NCI-H2171 treated with DMSO at 0.1 percent for 48 hours (cell line): ENCODE results near the gene FARS2.
A peak's percentile ranks its signal among the peaks of the same experiment; 100 is the strongest.

Experiments
- DNase-seq: peaks from one replicate; lab custom pipeline; 2025; lab: John Stamatoyannopoulos, UW

The FARS2 gene

DNA sequence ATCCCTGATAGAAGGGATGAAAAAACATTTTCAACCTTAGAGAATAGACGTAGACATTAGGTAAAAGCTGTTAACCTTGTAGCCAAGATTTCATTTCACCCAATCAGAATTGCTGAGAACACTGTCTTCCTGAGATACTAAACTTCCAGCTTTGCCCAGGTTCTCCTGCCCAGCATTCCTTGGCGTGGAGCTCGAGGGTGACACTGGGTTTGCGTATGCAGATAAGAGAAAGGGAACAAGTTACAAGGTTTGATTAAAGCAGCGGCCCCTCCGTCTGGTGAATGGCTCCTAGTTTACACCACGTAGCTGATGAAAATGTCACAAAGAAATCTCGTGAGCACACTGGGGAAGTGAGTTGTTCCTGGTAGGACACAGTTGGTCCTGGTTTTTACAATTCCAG is 247.8 kb downstream of the FARS2 start:
- no peak for DNase-seq

DNA sequence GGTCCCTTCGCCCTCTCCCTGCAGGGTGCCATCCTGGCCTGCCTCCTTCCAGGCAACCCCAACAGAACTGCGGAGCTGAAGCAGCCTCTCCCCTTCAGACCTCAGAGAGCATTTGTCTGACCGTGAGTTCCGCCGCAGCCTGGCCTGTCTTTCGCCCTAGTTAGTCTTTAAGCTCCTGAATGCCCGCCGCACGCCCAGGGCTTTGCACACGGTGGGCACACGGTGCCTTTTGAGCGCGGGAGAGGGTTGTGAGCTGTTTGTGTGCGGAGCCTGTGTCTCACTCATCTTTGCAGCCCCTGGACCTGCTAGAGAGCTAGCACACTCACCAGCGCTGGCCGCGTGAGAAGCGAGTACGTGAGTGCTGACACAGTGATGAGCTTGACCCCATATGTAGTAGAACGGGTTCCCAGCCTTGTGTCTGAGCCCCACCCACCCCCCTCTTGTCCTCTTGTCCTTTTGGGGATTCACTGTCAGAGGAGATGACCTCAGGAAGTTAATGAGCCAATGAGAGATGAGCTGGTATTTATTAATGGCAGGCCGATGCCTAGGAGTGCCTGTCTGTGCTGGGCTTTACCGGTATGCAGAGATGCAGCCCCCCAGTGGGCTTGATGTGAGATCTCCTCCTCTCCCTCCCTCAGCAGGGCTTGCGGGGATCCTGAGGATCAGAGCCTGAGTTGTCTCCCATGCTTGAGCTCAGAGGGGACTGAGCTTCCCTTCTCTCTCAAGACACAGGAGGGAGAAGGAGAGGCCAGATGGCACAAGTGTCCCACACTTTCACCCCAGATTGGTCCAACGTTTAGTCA is 249.2 kb downstream of the FARS2 start:
- DNase-seq: no peak

DNA sequence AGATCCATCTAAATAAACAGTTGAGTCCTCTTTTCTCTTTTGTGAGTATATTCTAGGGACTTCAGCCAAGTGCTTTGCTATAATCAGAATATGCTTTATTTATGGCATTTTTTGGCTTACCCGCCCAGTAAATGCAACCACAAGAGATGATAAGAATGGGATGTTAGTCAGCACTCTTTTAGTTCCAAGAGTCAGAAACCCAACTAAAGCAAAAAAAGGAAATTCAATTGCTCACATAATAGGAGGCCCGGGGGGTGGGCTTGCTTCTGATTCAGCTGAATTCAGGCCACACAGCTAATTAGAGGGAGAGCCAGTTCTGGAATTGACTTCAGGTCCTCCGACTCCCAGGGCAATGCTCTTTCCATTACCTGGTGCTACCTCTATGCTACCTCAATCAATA is 250.6 kb downstream of the FARS2 start:
- no peak for DNase-seq

DNA sequence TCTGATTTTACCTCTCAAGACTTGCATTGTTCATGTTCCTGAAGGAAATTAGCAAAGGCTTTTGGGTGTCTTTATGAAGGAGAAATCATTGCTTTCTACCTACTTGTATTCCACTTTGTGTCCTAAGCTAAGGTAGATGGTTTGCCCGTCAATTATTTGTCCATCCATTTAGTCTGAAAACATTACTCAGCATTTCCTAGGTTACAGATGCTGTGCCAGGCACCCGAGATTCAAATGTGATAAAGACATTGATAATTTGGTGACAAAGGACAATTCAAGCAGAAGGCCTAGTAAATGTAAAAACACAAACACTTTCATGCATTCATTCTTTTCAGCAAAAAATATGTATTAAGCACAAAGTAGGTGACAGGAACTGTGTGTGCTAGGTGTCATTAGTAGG is 251.1 kb downstream of the FARS2 start:
- no peak for DNase-seq

DNA sequence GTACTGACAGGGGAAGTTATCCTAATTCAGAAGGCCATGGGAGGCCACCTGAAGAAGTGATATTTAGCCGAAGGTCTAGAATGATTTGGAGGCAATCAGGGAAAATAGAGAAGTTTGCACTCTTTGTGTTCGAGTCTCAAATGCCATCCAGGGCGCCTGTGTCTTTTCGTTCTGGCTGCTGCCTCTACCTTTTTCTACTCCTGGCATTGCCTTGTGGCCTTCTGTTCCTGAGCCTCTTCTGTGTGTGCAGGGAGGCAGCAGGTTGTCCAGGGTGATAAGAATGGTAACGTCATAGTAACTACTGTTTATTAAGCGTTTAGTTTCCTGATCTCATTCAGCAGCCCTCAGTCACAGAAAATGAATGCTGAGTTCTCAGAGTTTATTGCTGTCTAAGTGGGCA is 252.1 kb downstream of the FARS2 start:
- no peak for DNase-seq

DNA sequence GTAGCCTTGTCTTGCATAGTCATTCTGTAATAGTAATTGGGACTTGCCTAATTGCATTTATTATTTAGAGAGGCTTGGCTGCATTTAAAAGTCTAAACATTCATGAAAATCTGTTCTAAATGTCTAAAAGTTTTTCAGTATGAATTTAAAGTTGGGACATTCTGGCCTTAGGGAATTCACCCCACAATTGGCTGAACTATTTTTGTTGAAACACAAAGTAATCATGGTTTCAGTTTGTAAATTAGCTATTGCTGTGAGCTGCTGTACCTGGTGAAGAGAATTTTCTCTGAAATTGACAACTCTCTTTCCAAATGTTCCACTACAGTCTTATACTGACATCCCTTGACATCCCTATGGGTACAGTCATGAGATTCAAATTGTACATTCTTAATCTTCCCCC is 253.0 kb downstream of the FARS2 start:
- DNase-seq: no peak

DNA sequence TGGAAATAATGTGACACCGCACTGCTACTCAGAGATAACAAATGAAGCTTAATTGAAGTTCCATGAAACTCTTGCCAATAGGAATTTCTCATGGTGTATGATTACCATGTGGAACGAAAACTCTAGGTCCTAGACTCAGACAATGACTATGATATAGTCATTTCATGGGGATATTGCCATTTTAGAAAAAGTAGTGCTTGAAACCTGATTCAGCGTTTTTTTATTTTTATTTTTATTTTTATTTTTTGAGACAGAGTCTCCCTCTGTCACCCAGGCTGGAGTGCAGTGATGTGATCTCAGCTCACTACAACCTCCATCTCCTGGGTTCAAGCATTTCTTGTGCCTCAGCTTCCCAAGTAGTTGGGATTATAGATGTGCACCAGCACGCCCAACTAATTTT is 253.9 kb downstream of the FARS2 start:
- no peak for DNase-seq

DNA sequence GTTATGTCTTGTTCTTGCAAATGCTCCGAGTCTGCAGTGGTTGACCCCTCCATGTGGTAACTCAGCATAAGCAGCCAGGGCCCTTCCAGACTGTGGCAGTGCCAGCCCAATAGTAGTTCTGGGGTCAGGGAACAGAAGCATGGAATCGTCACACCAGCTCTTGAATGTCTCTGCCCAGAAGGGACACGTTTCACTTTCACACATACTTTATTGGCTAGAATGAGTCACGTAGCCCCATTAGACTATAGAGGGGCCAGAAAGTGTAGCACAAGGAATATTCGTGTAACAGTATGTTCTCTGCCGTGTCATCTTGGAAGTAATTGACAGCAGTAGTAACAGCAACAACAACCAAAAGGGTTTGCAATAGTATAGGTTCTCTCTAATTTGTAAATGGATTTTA is 254.7 kb downstream of the FARS2 start:
- no peak for DNase-seq

DNA sequence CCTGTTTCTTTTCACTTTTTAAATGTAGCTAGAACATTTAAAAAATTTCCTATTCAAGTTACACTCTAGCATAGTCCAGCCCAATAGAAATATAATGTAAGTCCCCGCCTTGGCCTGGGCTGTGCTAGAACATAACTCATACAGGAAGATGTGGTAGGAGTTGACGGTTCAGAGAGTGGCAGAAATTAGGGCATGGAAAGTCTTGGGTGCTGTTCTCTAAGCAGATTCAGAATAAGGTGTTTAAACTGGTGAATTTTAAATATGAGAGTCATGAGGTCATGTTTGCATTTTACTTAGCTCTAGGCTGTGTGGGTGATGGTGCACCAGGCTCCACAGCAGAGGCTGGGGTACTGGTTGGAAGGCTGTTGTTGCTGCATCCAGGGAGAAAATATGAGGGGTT is 256.5 kb downstream of the FARS2 start:
- no peak for DNase-seq

DNA sequence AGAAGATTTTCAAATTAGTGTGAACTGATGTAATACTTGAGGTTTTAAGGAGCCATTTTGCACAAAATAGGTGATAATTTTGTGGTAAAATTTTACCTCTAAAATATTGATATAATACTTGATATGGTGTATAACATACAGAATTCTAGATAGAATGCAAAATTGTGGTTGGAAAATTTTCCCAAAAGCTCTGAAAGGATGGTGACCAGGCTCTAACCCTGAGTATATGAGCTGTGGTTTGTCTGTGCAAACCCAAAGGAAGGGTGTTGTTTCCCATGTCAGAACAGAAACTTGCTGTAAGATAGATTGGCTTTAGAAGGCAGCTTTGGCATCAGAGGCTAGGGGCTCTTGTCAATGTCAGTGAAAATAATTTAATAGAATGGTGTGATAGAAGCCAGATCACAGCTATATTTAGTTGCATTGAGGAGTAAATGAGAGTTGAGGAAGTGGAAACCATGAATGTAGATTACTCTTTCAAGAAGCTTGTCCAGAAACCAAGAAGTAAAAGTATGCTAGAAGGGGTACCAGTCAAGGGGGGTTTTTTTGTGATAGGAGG is 257.7 kb downstream of the FARS2 start:
- no peak for DNase-seq

DNA sequence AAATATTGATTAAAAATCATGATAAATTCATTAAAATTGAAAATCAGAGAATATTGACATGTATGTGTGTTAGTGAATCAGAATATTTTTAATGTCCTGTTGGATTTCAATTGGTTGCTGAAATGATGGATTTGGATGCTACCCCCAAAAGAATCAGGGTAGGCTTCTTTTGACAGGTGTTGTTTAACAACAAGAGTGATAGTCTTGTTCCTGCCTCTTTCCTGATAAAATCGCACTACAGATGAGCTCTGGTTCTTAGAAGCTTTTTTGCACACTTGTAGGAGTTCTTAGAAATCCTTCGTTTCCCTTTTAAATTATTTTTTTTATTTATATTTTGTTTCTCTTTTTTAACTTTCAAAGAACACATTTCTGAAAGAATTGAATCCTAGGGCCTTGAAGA is 259.5 kb downstream of the FARS2 start:
- no peak for DNase-seq

DNA sequence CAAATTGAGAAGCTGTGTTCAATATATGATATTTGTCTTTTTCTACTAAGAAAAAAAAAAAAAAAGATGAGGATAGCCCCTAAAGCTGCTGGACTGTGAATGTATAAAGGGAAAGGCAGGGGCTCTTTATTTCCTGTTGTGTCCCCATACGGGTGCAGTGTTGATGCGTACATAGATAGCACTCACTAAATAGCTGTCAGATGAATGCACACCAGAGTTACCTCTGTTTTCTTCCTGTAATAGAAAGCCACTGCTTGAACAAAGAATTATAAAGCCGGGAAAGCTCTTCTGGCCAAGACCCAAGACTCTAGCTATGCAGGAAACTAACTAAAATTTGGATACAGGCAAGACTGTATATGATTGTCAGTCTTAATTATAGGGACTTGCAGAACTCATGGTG is 260.0 kb downstream of the FARS2 start:
- no peak for DNase-seq

DNA sequence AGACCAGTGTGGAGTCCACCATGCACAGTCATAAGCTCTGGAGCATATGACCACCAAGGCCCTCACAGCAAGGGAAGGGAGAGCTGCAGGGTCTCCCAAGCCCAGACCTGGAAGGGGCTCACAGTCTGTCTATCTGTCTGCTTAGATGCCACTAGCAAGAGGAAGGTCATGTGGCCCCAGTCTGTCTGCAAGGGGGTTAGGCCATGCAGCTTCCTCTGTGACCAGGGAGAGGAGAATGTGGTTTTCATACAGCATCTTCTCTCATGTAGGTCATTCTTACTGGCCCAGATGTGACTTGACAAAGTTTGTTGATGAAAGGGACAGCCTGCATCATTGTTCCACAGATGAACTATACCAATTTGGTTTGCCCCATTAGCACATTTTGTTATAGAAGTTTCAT is 260.8 kb downstream of the FARS2 start:
- no peak for DNase-seq

DNA sequence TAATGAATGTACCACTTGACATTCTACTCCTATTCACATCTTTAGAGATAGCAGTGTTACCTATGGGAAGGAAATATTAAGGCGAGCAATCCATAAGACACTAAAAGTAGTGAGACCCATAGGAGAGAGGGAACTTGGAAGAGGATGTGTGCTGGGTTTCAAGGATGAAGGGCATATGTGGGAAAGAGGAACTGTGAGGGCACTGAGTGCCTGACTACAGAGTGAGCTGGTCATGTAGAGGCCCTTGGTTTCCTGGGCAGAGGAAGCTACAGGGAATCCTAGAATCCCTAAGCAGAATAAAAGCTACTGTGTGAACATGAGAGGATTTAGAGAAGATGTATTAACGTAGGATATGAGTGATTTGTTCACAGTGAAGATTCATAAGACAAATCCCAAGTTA is 262.8 kb downstream of the FARS2 start:
- no peak for DNase-seq

DNA sequence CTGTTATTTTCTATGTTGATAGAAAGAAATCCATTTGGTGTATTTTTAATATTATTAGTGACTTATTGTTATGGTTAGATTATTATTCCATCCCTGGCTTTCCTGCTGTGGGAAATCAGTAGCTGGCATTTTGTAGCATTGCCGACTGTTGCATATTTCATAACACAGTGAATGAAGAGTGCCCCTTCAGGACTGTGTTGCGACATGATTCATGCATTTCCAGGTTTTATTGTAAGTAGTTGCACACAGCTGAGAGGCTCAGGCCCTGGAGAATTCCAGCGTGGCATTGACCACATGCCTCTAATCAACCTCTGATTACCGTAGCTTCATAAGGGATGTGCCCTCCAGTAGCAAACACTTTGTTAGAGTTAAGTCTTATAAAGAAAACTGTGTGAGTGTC is 263.9 kb downstream of the FARS2 start:
- no peak for DNase-seq

DNA sequence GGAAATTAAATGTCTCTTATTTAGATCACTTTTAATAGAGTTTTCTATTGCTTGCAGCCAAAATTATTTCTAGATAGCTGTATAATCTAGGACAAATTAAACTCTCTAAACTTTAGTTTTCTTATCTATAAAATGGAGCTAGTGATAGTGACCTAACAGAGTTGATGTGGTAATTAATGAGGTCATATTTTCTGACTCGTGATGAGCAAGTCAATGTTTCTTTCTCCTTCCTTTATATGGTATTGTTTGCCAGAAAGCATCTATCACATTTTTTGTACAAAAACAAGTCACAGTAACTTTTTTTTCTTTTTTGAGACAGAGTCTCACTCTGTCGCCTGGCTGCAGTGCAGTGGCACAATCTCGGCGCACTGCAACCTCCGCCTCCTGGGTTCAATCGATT is 267.7 kb downstream of the FARS2 start:
- DNase-seq: no peak

DNA sequence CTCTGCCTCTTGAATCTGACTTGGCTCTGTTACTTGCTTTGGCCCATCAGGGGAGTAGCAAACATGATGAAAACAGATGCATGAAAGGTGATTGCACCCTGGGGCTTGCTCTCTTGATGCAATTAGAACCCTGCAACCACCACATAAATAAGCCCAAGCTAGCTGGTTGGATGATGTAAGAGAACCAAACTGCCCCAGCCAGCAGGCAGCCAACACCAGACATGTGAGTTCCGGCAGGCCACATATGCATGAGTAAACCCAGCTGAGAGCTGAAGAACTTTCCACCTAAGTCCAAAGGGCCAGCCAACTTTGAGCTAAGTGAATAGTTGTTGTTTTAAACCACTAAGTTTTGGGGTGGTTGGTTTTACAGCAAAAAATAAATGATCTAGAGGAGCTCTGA is 268.4 kb downstream of the FARS2 start:
- DNase-seq: peak; percentile 9

DNA sequence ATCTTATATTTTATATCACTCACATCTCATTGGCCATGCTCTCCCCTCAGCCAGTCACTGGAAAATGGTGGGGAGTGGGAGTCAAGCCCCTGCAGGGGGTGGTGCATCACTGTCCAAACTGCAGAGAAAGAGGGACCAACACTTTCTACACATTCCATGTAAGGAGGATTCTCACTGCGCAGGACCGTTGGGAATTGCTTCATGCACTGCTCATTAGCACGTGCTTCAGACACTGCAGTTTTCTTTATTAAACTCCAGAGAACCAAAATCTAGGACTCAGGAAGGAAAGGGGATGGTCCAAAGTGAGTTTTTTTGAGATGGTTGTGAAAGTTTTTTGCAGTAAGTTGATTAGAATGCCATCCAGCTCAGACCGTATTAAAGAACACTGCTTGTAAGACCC is 269.8 kb downstream of the FARS2 start:
- no peak for DNase-seq

DNA sequence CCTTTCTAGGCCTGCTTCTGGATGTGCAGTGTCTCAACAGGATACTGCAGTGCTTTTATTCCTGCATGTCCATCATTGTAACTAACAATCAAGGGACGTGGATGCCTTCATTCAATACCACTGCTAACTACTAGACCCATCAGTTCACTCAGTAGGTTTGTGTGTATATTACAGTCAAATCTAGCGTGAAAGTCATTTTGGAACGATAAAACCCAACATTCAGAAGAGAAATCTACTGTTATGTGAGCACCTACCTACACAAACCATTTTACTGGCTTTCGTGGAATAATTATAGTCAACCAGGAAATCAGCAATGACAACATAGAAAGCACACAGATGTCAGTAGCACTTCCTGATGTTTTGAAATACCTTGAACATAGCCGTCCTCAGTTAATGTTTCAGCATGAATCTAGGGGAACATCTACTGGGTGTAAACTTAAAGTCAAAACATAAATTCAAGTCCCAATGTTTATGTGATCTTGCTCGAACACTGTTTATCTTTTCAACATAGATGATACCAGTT is 270.6 kb downstream of the FARS2 start:
- no peak for DNase-seq

DNA sequence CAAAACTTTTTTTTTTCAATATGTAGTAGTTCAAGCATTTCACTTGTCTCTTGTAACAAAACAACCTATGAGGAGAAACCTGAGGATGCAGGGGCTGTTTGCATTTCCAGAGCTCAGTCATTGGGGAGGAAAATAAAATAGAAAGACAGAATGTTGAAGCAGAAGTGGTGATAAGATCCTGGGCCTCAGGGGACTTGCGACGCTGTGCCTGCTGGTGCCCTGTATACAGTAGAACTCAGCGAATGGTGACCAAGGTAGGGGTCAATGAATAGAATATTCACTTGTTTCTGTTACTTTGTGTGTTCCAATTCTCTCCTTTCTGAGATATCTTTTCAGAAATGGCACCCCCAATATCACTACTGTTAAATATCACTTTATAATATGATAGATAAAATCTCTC is 271.6 kb downstream of the FARS2 start:
- DNase-seq: peak; percentile 51

DNA sequence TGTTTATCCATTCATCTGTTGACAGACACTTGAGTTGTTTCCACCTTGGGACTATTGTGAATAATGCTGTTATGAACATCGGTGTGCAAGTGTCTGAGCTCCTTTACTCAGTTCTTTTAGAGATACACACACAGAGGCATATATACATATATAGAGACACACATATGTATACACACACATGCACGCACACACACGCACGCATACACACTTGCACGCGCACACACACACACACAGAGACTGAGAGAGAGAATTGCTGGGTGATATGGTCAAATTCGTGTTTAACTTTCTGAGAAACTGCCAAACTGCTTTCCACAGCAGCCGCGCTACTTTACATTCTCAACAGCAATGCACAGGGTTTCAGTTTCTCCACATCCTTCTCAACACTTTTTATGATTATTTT is 273.3 kb downstream of the FARS2 start:
- no peak for DNase-seq

DNA sequence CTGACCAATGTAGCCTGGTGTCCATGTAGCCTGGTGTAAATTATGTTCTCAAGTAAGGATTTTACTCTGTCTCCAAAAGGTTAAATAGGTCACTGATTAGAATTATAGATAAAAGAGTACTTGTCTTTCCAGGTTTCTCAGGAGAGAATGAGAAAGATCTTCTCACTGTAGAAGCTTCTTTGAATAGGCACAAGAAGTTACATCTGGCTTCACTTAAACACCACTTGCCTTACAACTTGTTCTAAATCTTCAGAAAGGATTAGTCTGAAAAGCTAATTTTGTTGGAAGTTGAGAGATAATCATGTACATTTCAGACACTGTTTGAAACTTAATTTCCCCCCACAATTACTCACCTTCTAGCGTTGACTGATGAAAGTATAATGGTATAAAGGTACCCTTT is 275.3 kb downstream of the FARS2 start:
- no peak for DNase-seq

DNA sequence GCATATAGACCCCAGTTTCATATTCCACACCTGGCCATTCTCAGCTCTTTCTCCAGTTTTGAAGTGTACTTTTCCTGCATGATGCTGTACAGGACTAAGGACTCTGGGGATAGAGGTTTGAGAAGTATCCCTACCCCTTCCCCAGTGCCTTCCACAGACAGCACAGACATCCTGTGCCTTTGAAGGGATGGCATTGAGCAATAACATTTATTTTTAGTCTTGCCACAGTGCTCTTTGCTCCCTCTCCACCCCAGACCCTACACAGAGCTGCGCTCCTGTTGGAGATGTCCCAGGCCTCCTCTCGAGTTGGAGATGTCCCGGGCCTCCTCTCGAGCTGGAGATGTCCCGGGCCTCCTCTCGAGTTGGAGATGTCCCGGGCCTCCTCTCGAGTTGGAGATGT is 275.8 kb downstream of the FARS2 start:
- DNase-seq: no peak

DNA sequence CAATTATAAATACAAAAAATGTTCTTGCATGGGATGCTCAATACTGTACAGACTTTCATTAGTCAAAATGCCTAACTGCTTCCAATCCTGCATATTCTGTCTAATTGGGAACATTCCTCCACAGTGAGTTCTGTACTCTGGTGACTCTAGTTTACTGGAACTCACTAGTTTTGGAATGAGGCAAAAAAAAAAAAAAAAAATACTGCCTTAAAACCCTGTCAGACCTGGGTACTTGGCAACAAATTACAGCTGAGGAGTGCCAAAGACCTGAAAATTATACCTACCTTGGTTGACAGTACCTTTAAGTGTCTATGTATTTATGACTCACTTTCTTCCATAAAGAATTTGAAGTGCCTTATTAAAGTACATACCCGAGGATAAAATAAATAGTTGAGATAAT is 276.7 kb downstream of the FARS2 start:
- no peak for DNase-seq
